Ishikawa (cell line): ENCODE measurements around the gene GRID2.

ENCODE experiments used
- CEBPB ChIP-seq: IDR thresholded peaks from 2 replicates; pipeline ENCODE4 v1.6.1; 2012
- CREB1 ChIP-seq: IDR thresholded peaks from 2 replicates; pipeline ENCODE4 v1.6.1; 2012; ENCODE audit warnings: low read depth
- EGR1 ChIP-seq: IDR thresholded peaks from 2 replicates; pipeline ENCODE4 v1.6.1; 2012
- EP300 ChIP-seq: IDR thresholded peaks from 2 replicates; pipeline ENCODE4 v1.6.1; 2012; ENCODE audit warnings: borderline replicate concordance
- FOXM1 ChIP-seq: IDR thresholded peaks from 2 replicates; pipeline ENCODE4 v1.6.1; 2012; ENCODE audit warnings: low read depth, borderline replicate concordance
- NFIC ChIP-seq: IDR thresholded peaks from 2 replicates; pipeline ENCODE4 v1.6.1; 2012
- RAD21 ChIP-seq: IDR thresholded peaks from 2 replicates; pipeline ENCODE4 v1.6.1; 2012; ENCODE audit warnings: low read depth
- TAF1 ChIP-seq: IDR thresholded peaks from 2 replicates; pipeline ENCODE4 v1.6.1; 2012; ENCODE audit warnings: low read depth, mild to moderate bottlenecking
- TCF12 ChIP-seq: IDR thresholded peaks from 2 replicates; pipeline ENCODE4 v1.6.1; 2012; ENCODE audit warnings: low read depth
- TEAD4 ChIP-seq: IDR thresholded peaks from 2 replicates; pipeline ENCODE4 v1.6.1; 2012
- YY1 ChIP-seq: IDR thresholded peaks from 2 replicates; pipeline ENCODE4 v1.6.1; 2012; ENCODE audit warnings: low read depth
- ZBTB7A ChIP-seq: IDR thresholded peaks from 2 replicates; pipeline ENCODE4 v1.6.1; 2012; ENCODE audit warnings: low read depth
- TF ChIP-seq, protein P1 (sequence below): IDR thresholded peaks from 2 replicates; pipeline ENCODE4 v1.6.1; 2012
- TF ChIP-seq, protein P2 (sequence below): IDR thresholded peaks from 2 replicates; pipeline ENCODE4 v1.6.1; 2012
- TF ChIP-seq, protein P3 (sequence below): IDR thresholded peaks from 2 replicates; pipeline ENCODE4 v1.6.1; 2012; ENCODE audit warnings: low read depth, mild to moderate bottlenecking

Gene GRID2

DNA sequence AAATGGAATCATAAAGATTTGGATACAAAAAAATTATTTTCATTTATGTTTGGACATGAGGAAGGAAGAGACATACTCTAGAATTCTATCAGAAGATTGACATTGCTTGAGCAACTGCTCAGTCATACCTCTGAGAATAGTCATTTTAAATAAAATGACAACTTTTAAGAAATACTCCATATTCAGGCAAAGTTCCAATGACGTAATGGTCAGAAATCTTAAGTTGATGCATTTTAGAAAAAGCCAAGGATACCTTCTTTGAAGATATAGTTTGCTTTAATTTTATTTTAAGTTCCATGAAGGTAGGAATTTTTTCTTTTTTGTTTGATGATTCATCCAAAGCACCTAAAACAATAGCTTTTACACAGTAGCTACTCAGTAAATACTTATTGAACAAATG, 1414.5 kb downstream of the GRID2 start:
- TF ChIP-seq FOXM1 (no peak), EGR1 (no peak)

DNA sequence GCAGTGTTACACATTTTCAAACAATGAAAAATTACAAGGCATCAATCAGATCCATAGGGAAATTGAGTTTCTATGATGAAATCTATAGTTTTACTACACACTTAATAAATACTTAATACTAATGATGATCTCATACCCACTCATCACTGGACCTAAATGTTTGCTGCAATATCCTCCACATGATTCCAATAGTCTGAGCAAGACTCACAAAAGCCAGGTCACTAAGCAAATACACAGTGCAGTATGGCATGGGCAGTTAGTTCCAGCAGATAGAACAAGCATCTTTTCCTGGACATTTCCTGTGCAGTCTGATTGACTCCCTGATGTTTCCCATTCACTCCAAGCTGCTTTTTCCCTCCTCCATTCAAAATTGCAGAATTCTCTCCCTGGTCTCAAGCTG, 1415.8 kb downstream of the GRID2 start:
- TF ChIP-seq TAF1 = no peak

DNA sequence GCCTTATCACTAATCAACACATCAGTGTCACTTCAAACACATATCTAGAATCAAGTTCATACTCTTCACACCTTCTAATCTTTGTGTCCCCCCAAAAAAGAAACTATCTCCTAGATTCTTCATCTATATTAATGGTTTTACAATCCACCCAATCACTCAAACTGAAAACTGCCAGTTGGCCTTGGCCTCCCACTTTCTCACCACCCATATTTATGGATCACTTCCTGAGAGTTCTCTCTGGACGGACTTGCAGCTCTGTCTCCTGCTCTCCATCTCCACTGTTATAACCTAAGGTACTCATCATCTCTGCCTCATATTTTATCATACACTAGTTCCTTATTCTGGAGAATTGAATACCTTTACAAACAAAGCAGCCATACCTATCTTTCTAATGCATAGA, 1418.7 kb downstream of the GRID2 start:
- TF ChIP-seq ZBTB7A (no peak), EGR1 (no peak), YY1 (no peak), TEAD4 (no peak), CEBPB (no peak), CREB1 (no peak), EP300 (no peak), TCF12 (no peak), TAF1 (no peak), RAD21 (no peak), NFIC (no peak)
- TF ChIP-seq, protein P1, sequence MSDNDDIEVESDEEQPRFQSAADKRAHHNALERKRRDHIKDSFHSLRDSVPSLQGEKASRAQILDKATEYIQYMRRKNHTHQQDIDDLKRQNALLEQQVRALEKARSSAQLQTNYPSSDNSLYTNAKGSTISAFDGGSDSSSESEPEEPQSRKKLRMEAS = no peak
- TF ChIP-seq, protein P2, sequence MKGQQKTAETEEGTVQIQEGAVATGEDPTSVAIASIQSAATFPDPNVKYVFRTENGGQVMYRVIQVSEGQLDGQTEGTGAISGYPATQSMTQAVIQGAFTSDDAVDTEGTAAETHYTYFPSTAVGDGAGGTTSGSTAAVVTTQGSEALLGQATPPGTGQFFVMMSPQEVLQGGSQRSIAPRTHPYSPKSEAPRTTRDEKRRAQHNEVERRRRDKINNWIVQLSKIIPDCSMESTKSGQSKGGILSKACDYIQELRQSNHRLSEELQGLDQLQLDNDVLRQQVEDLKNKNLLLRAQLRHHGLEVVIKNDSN = no peak
- TF ChIP-seq, protein P3, sequence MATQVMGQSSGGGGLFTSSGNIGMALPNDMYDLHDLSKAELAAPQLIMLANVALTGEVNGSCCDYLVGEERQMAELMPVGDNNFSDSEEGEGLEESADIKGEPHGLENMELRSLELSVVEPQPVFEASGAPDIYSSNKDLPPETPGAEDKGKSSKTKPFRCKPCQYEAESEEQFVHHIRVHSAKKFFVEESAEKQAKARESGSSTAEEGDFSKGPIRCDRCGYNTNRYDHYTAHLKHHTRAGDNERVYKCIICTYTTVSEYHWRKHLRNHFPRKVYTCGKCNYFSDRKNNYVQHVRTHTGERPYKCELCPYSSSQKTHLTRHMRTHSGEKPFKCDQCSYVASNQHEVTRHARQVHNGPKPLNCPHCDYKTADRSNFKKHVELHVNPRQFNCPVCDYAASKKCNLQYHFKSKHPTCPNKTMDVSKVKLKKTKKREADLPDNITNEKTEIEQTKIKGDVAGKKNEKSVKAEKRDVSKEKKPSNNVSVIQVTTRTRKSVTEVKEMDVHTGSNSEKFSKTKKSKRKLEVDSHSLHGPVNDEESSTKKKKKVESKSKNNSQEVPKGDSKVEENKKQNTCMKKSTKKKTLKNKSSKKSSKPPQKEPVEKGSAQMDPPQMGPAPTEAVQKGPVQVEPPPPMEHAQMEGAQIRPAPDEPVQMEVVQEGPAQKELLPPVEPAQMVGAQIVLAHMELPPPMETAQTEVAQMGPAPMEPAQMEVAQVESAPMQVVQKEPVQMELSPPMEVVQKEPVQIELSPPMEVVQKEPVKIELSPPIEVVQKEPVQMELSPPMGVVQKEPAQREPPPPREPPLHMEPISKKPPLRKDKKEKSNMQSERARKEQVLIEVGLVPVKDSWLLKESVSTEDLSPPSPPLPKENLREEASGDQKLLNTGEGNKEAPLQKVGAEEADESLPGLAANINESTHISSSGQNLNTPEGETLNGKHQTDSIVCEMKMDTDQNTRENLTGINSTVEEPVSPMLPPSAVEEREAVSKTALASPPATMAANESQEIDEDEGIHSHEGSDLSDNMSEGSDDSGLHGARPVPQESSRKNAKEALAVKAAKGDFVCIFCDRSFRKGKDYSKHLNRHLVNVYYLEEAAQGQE = no peak

DNA sequence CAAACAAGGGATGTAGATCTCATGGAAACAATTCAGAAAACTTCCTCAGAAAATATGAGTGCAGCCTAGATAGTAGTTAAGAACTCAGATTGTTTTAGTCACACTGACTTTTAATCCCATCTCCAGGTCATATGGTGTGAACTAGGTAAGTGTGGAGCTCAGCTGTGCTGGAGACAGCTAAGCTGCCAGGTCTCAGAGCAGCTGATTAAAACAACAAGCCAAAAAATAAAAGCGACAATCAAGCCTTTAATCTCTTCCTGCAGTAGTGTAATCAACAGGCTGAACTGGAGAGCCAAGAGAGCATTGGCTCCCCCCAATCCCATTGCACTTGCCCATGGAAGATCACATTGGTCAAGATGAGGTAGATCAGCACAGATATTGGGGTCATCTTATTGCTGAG, 1426.5 kb downstream of the GRID2 start:
- no peak for TF ChIP-seq NFIC

DNA sequence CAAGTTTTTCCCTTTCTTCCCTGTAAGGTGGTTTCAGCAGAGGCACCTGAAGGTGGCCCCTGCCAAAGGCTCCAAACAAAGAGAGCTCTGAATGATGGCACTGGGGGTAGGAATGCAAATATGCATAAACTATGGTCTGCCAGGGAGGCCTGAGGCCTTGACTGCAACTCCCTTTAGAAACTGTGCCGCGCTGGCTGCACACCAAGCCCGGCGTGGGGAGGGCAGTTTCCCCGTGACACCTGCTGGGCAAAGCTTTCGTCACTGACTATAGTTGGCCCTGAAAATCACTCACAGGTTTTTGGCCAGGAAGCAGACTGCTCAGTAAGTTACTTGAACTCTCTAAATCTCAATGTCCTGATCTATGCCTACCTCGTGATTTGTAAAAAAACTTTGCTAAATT, 1427.0 kb downstream of the GRID2 start:
- TF ChIP-seq TEAD4 = no peak
- no peak for TF ChIP-seq CEBPB
- TF ChIP-seq CREB1 = no peak
- no peak for TF ChIP-seq FOXM1
- no peak for TF ChIP-seq EGR1
- no peak for TF ChIP-seq TCF12
- TF ChIP-seq TAF1 = no peak
- TF ChIP-seq NFIC = no peak
- TF ChIP-seq ZBTB7A = no peak
- TF ChIP-seq RAD21 = no peak
- no peak for TF ChIP-seq EP300

DNA sequence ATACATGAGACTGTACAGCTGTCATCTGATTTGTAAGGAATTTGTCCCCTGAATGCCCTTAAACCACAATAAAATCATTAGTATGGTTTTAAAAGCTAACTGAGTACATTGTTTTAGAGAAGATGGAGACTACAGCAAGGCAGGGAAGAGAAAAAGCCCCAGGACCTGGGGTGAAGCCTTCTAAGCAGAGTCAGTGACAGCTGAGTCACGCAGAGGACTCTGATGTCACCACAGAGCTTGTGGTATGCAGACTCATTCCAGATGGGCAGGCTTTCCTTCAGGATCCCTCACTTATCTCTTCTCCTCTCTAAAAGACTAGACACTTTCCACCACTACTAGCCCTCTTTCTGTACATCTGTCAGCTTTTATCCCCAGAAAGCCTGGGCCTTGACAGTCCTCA, 1427.7 kb downstream of the GRID2 start:
- TF ChIP-seq FOXM1 (no peak), EP300 (no peak), TCF12 (no peak), CEBPB (no peak), TEAD4 (no peak), NFIC (no peak)
- TF ChIP-seq, protein P2 = no peak
- TF ChIP-seq, protein P1 = no peak
- TF ChIP-seq, protein P3 = no peak

DNA sequence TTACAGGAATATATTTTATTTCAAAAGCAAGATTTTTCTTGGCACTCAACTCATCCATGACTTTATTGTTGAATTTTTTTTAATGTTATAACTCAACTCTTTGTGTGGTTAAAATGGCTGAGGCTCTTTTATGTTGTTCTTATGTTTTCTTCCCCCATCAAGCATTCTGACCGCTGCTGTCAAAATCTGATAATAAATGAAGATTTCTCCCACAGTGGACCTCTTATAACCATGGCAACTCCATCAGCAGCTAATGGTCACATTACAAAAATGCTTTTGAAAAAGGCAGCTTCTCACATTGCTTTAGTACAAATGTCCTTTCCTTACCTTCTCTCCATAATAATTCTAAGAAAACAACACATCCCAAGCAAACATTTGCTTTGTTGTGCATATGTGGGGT, 1428.7 kb downstream of the GRID2 start:
- no peak for TF ChIP-seq EGR1
- TF ChIP-seq EP300 = no peak
- TF ChIP-seq, protein P3 = no peak
- no peak for TF ChIP-seq TCF12
- no peak for TF ChIP-seq CEBPB
- TF ChIP-seq YY1 = no peak
- TF ChIP-seq RAD21 = no peak
- no peak for TF ChIP-seq FOXM1
- TF ChIP-seq CREB1 = no peak
- TF ChIP-seq, protein P1 = no peak
- no peak for TF ChIP-seq ZBTB7A
- no peak for TF ChIP-seq TEAD4
